T-helper 9 cell (primary cell): Measurements from ENCODE around the gene MAPK7.

Experiments used
- DNase-seq: peaks from one replicate; pipeline ENCODE4 v3.0.0-alpha.2; 2020

MAPK7 gene

GRCh38 chr17:19424934-19425868, 46.9 kb downstream of the MAPK7 start:
- DNase-seq, result no peak

- no peak for DNase-seq
These were observed 48.3 kb downstream of the MAPK7 start for GRCh38 chr17:19426631-19427030.

GRCh38 chr17:19431691-19432090, 53.4 kb downstream of the MAPK7 start:
- DNase-seq, result no peak
